ENCODE data around the gene MPO.

The MPO gene

DNA sequence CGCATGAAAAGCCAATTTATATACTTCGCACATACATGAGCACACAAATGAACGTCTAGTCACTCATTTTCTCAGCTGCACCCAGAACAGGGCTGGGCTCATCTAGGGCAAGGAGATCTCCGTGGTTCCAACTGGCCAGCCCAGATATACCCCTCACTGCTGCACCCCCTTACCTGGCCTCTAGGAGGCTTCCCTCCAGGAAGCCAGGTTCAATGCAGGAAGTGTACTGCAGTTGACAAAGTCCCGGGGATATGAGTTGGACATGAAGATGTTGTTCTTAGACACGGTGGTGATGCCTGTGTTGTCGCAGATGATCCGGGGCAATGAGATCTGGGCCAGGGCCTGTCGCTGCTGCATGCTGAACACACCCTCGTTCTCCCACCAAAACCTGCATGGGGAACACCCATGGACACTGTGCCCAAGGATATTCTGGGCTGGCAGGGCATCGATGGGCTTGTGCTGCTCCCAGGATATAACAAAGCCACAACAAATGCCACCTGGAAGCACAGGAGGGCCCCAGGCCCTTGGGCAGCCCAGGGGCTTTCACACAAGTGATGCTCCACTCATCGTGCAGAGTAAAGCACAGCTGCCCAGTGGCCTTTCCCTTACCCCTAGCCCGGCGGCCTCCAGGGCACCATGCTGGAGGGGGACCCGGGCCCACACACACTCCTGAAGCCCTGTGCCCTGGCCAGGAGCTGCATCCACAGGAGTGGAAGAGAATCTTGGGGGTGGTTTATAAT, 10.1 kb downstream of the MPO start:
- DNase-seq (ENCODE audit: low read depth), result no peak
- TF ChIP-seq, protein P1, sequence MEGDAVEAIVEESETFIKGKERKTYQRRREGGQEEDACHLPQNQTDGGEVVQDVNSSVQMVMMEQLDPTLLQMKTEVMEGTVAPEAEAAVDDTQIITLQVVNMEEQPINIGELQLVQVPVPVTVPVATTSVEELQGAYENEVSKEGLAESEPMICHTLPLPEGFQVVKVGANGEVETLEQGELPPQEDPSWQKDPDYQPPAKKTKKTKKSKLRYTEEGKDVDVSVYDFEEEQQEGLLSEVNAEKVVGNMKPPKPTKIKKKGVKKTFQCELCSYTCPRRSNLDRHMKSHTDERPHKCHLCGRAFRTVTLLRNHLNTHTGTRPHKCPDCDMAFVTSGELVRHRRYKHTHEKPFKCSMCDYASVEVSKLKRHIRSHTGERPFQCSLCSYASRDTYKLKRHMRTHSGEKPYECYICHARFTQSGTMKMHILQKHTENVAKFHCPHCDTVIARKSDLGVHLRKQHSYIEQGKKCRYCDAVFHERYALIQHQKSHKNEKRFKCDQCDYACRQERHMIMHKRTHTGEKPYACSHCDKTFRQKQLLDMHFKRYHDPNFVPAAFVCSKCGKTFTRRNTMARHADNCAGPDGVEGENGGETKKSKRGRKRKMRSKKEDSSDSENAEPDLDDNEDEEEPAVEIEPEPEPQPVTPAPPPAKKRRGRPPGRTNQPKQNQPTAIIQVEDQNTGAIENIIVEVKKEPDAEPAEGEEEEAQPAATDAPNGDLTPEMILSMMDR (conservative IDR thresholded peaks at IDR 0.05; ENCODE audit: low read depth, low read length), result peak; percentile 35
- no peak overlapping the region for H3K4me3 ChIP-seq (ENCODE audit: low read length)

- TF ChIP-seq, protein P1 (conservative IDR thresholded peaks at IDR 0.05; ENCODE audit: low read depth, low read length), result no peak
- H3K4me3 ChIP-seq (ENCODE audit: low read length), result no peak overlapping the region
- DNase-seq (ENCODE audit: low read depth), result no peak
Measured at GRCh38 chr17:58269557-58270291, 11.0 kb downstream of the MPO start.

GRCh38 chr17:58268774-58269556, 11.8 kb downstream of the MPO start:
- H3K4me3 ChIP-seq (ENCODE audit: low read length), result no peak overlapping the region
- DNase-seq (ENCODE audit: low read depth), result no peak
- TF ChIP-seq, protein P1 (conservative IDR thresholded peaks at IDR 0.05; ENCODE audit: low read depth, low read length), result no peak

DNA sequence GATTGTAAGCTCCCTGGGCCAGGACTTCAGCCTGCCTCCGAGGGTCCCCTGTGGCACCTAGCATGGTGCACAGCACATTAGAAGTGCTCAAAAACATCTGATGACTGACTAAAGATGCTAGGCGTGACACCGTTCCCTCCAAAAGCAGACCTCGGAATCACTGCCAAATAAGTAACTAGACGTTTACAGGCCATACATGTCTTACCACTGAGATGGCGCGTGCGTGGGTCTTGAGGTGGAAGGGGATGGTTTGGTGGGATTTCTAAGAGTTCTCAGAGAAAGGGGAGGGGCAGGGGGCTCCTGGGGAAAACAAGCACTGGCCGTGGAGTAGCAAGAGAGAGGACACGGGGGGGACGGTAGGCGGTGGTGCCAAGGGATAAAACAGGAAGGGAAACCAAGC, 12.4 kb downstream of the MPO start:
- no peak overlapping the region for H3K4me3 ChIP-seq (ENCODE audit: low read length)
- TF ChIP-seq, protein P1 (conservative IDR thresholded peaks at IDR 0.05; ENCODE audit: low read depth, low read length), result no peak
- no peak for DNase-seq (ENCODE audit: low read depth)

GRCh38 chr17:58267347-58268324, 13.1 kb downstream of the MPO start:
- DNase-seq (ENCODE audit: low read depth), result no peak
- TF ChIP-seq, protein P1 (conservative IDR thresholded peaks at IDR 0.05; ENCODE audit: low read depth, low read length), result no peak
- no peak overlapping the region for H3K4me3 ChIP-seq (ENCODE audit: low read length)
